HG02610 (cell line): ENCODE measurements around the gene MYG1.
"Not testable (repeated sequence)": the region's sequence is repeated elsewhere in the genome, so short reads cannot be mapped to it uniquely, and the experiment has no call there.

Experiments
- ATAC-seq: cut with Tn5 transposase; IDR thresholded peaks from one replicate; pipeline ENCODE4 v1.9.1; 2021; ENCODE audit warnings: mild to moderate bottlenecking, moderate library complexity; ENCODE audit not compliant: unreplicated experiment

MYG1 gene

DNA sequence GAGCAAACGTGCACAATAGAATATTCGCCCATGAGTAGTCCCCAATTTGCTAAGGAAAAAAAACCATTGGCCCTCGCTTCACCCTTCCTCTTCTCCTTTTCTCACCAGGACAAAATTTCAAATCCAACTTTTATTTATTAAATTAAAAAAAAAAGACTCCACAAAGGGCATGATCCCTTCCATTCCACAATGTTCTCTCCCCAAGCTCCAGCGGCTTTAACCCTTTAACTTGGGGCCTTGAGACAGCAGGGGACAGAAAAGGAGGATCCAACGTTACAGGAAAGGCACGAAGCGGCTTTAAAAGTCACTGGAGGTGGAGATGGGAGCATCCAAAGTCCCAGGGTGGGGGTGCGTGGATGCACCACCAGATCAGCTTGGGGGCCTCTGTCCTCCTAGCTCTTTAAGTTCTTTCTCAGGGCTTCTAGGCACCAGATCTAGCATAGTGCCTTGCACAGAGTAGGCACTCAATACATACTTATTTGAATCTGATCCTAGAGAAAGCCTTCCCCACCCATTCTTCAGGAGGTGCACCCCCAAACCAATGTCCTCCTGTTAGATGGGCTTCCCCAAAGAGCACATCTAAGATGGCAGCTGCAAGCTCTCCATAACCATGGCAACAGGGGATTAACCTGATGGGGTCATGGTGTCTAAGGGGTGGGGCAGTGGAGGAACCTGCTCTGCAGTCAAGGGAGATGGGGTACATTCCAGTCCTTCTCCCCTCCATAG, 27.1 kb downstream of the MYG1 start:
- no peak for ATAC-seq

DNA sequence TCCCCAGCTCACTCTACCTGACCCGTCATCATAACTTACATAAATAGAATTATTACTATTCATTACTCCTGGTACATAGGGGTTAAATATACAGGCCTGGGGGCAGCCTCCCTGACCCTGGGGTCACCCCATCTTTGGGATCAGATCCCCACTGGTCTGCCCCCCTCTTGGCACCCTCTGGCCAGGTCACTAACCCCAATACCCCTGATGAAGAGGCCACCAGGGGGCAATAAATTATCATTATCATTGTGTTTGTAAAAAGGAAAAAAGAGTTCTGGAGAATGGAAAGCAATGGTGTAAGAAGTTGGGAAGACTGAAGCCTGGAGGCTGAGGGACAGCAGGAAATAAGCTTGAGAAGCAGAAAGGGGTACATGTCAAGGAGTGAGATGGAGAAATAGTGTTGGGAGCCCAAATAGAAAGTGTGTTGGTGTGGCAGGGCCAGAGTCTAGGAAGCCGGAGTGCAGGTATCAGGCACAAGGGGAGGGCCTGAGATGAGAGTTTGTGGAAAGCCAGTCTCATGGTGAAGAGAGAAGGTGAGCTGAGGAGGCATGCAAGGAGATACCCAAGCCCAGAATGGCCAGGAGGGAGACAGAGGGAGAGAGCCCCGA, 28.0 kb downstream of the MYG1 start:
- ATAC-seq = no peak

DNA sequence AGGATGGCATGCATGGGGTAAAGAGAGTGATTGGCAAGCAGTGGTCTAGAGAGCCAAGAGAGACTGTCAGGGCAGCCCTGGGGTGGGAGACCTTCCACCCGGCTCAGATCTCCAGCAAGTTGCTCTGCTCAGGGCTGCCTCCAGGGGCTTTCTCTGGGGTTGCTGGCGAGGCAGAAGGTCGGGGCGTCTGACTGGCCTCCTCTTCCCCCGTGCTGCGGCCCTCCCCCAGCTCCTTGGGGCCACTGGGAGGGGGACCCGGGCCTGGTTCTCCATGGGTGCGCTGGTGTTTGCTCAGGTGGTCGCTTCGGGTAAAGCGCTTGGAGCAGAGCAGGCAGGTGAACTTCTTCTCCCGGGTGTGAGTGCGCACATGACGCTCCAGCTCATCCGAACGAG, 28.5 kb downstream of the MYG1 start:
- ATAC-seq = no peak

DNA sequence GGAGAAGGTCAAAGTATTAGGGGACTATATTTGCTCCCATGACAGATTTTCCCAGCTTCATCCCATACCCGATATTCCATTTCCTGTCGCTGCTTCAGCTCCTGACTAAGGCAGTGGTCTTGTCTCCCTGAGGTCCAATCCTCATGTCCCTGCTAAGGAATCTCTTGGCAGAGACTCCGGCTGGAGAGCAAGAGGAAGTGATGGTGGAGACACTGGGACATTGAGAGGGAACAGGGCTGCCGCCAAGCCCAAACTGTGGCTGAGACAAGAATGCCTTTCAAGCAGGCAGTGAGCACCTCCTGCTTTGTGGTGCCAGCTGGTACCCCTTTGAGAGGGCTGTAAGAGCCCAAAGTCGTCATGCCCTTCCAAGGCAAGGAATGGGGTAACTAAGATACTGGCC, 31.2 kb downstream of the MYG1 start:
- ATAC-seq = no peak

GRCh38 chr12:53332339-53332738, 32.8 kb downstream of the MYG1 start:
- not testable (repeated sequence) for ATAC-seq

- no peak for ATAC-seq
These were observed 33.2 kb downstream of the MYG1 start for GRCh38 chr12:53332744-53333143.

DNA sequence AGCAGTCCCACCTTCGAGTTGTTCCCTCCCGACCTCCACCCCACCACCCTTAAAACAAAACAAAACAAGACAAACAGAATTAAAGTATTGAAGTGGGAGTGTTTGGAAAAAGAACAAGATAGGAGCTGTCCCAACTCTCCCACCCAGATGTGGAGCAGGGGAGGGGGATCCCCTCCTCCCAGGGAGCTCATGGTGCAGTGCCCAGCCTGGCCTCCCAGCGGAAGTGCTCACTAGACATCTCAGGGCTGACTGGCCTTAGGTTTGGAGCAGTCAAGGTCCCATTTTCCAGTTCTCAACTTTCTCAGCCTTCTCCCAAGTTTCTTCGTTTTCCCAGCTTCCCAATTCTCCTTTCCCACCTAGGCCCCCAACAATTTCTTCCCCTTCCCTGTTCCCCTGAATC, 33.8 kb downstream of the MYG1 start:
- ATAC-seq = no peak

- no peak for ATAC-seq
These were observed 34.4 kb downstream of the MYG1 start for GRCh38 chr12:53333845-53334244.

- no peak for ATAC-seq
These were observed 35.3 kb downstream of the MYG1 start for GRCh38 chr12:53334822-53335221.

DNA sequence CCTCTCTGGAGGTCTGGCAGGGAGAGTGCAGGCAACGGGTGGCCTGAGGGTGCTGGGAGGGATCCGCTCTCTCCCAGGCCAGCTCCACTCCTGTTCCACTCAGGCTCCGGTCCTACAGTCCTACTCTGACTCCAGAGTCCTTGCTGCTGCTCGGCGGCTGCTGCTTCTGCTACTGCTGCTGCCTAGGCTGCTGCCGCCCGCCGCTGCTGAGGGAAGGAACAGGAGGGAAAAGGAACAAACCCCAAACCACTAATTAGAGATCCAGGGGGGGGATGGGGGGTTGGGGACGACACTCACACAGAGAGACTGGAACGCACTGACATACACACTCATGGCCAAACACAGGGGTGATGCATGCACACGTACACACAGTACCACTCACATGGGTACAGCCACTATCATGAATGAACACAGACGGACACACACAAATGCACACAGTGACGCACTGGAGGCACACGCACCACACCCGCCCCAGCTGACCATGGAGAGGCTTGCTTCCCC, 36.7 kb downstream of the MYG1 start, which contains the start of gene SP7:
Gene SP7 (minus strand): TSS at position 174 of the 501 bp plus-strand sequence. CDS start 708 bp downstream, outside the sequence.
- ATAC-seq = no peak

DNA sequence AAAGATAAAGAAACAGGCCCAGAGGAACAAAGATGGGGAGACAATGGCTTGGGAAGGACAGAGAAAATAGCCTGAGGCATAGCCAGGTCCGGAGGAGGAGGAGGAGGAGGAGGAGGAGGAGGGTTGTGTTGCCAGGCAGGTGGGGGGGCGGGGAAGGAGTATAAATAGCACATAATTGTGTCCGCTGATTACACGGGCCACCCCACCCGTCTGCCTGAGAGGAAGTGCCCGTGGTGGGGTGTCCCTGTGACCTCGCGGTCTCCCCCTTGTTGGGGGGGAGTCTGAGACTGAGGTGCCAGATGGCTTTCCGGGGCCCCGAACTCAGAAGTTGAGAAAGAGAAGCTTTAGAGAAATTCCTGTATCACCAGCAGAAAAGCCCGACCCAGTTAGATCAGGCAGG, 38.5 kb downstream of the MYG1 start:
- no peak for ATAC-seq

- ATAC-seq = no peak
These were observed 39.4 kb downstream of the MYG1 start for GRCh38 chr12:53338916-53339315.

GRCh38 chr12:53340398-53340797, 40.9 kb downstream of the MYG1 start:
- ATAC-seq = no peak

DNA sequence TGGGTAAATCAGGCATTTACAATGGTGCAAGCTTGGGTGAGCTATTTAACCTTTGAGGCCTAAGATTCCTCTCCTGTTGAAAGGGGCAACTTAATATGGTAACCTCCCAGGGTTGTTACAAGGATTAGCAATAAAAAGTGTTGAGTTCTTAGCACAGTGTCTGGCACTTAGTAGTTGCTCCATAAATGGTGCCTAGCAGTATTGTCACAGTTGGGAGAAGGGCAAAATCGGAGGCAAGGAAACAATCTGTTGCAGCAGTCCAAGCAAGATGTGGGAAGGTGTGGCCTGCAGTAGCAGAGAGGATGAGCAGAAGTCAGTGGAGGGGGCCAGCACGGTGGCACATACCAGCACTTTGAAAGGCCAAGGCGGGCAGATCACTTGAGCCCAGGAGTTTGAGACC, 44.0 kb downstream of the MYG1 start:
- no peak for ATAC-seq

GRCh38 chr12:53343969-53344368, 44.5 kb downstream of the MYG1 start:
- no peak for ATAC-seq

DNA sequence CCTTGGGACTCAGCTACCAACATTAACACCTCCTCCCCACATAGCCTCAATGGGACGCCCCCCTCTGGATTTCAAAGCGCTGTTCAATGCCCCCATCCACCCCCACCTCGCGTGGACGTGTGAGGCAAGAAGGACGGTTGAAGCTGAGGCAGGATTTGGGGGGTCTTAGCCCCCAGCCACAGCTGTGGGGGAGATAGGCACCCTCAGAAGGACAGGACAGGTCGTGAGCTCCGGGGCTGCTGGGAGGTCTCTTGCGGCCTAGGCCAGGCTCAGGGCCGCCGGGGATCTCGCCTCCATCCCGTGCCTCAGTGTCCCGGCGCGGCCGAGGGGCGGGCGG, 45.0 kb downstream of the MYG1 start:
- no peak for ATAC-seq

DNA sequence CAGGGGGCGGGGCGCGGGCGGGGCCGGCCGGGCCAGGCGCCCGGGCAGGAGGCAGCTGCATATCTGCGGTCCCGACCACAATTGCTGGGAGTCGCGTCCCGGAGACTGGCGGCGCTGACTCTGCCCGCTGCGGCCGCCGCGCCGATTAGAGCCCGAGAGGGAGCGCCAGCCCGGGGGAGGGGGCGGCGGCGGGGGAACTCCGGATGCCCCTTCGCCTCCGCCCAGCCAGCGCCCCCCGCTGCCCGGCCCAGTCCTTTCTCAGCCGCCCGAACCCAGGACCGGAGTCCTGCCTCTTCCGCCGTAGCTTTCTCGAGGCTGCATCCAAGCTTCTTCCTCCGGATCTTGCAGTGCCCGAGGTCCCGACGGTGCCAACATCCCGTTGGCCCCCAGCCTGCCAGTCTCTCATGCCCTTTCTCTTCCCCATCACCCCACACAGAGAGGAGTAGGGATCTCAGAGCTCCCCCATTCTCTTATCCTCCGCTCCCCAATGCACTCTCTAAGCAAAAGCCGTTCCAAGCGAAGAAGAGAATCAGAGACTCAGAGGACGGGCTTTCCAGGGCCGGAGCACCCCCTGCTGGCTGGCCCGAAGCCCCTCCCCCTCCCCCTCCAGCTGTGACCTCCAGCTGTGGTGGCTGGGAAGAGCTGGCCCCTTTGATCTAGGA, 45.5 kb downstream of the MYG1 start:
- no peak for ATAC-seq

GRCh38 chr12:53345486-53346188, 46.1 kb downstream of the MYG1 start:
- no peak for ATAC-seq

GRCh38 chr12:53346491-53346890, 47.0 kb downstream of the MYG1 start:
- no peak for ATAC-seq

DNA sequence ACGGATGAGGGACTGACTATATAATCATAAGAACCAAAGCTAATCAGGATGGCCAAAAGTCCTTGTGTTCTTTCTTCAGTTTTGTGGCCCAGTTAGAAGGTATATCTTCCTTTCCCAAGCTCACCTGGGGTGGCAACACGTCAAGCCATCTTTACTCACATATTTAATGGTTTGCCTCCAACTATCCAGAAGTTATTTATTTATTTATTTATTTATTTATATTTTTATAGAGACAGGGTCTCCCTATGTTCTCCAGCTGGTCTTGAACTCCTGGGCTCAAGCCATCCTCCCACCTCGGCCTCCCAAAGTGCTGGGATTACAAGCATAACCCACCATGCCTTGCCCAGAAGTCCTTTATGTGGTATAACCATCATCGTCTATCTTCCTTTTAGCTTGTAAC, 48.4 kb downstream of the MYG1 start:
- ATAC-seq = no peak
